IMR-90 (cell line): ENCODE data around the gene SERPINB13. TPM values are rescaled to one million over a fixed set of nuclear protein-coding genes. Genes with fewer than 3 reads are reported as not detected.

ENCODE experiments used
- ATAC-seq: fragments of 200-7000 bp; cut with Tn5 transposase; 2 replicates; pipeline ENCODE4 v1.9.1; 2020; ENCODE audit warnings: low read depth, mild to moderate bottlenecking, moderate library complexity
- BruUV-seq: library from RNA; stranded (reverse); fragments of 400-500 nt; replicated peaks from 2 replicates; lab custom pipeline; 2021; lab: Mats Ljungman, UMichigan
- CTCF ChIA-PET: fragments of 300-600 bp; formaldehyde crosslinking; extraction: SDS; loops from one replicate; lab custom pipeline; 2021; ENCODE audit warnings: antibody characterized with exemption; lab: Yijun Ruan, JAX
- POLR2A ChIA-PET: fragments of 300-600 bp; sonication (Branson Sonifier 250); formaldehyde crosslinking; loops from one replicate; lab custom pipeline; 2022; ENCODE audit warnings: antibody characterized with exemption; ENCODE audit not compliant: unreplicated experiment; lab: Charles Lee
- DNase-seq: peaks from one replicate; pipeline ENCODE4 v3.0.0; 2013
- H2AFZ ChIP-seq: replicated peaks from 2 replicates; pipeline ENCODE3; 2013; ENCODE audit warnings: low read length, mild to moderate bottlenecking; ENCODE audit not compliant: poor library complexity
- H2AK5ac ChIP-seq: 2 replicates; pipeline ENCODE4 v1.6.1; 2013; ENCODE audit warnings: low read depth, low read length, inconsistent platforms
- H2AK9ac ChIP-seq: replicated peaks from 2 replicates; pipeline ENCODE3; 2013; ENCODE audit warnings: mild to moderate bottlenecking, low read depth, low read length, moderate library complexity; ENCODE audit not compliant: poor library complexity
- H2BK120ac ChIP-seq: 2 replicates; pipeline ENCODE4 v1.6.1; 2013; ENCODE audit warnings: low read depth, low read length, inconsistent platforms
- H2BK15ac ChIP-seq: 3 replicates; pipeline ENCODE4 v1.6.1; 2013; ENCODE audit warnings: low read depth, low read length, inconsistent platforms
- H2BK20ac ChIP-seq: 2 replicates; pipeline ENCODE4 v1.6.1; 2013; ENCODE audit warnings: low read depth, mild to moderate bottlenecking, inconsistent platforms, low read length, moderate library complexity
- H2BK5ac ChIP-seq: 2 replicates; pipeline ENCODE4 v1.6.1; 2013; ENCODE audit warnings: mild to moderate bottlenecking, low read depth, low read length, inconsistent platforms; ENCODE audit not compliant: poor library complexity, severe bottlenecking
- H3K14ac ChIP-seq: replicated peaks from 2 replicates; pipeline ENCODE4 v1.6.1; 2013; ENCODE audit warnings: low read depth, low read length, inconsistent platforms
- H3K18ac ChIP-seq: 2 replicates; pipeline ENCODE4 v1.6.1; 2013; ENCODE audit warnings: low read depth, low read length, control low read depth
- H3K23ac ChIP-seq: 2 replicates; pipeline ENCODE4 v1.6.1; 2013; ENCODE audit warnings: low read depth, low read length, inconsistent platforms
- H3K27ac ChIP-seq: 2 replicates; pipeline ENCODE4 v1.5.1; 2013; ENCODE audit warnings: mild to moderate bottlenecking, control low read depth, low read length; ENCODE audit not compliant: insufficient read depth
- H3K27me3 ChIP-seq: 2 replicates; pipeline ENCODE4 v1.6.1; 2013; ENCODE audit warnings: low read length; ENCODE audit not compliant: control insufficient read depth, insufficient read depth
- H3K36me3 ChIP-seq: 2 replicates; pipeline ENCODE4 v1.6.1; 2013; ENCODE audit warnings: low read length, mixed read lengths; ENCODE audit not compliant: control insufficient read depth, insufficient read depth
- H3K4ac ChIP-seq: 2 replicates; pipeline ENCODE4 v1.6.1; 2013; ENCODE audit warnings: low read depth, low read length, inconsistent platforms
- H3K4me1 ChIP-seq: 2 replicates; pipeline ENCODE4 v1.6.1; 2013; ENCODE audit warnings: low read length, mixed read lengths; ENCODE audit not compliant: control insufficient read depth, insufficient read depth
- H3K4me2 ChIP-seq: 2 replicates; pipeline ENCODE4 v1.6.1; 2013; ENCODE audit warnings: low read depth, mild to moderate bottlenecking, control low read depth, low read length, moderate library complexity
- H3K4me3 ChIP-seq: 2 replicates; pipeline ENCODE4 v1.5.1; 2013; ENCODE audit warnings: low read depth, mild to moderate bottlenecking, control low read depth, low read length, moderate library complexity; ENCODE audit not compliant: insufficient read depth
- H3K56ac ChIP-seq: 2 replicates; pipeline ENCODE4 v1.6.1; 2013; ENCODE audit warnings: low read length, inconsistent platforms; ENCODE audit not compliant: insufficient read depth; ENCODE audit errors: extremely low read depth
- H3K79me1 ChIP-seq, 2 experiments: 2 replicates each; pipeline ENCODE4 v1.6.1; 2013; ENCODE audit warnings: low read length in 2 of 2, inconsistent platforms in 1 of 2, low read depth in 1 of 2
- H3K9ac ChIP-seq: 2 replicates; pipeline ENCODE4 v1.6.1; 2013; ENCODE audit warnings: low read depth, low read length, control low read depth
- H3K9me1 ChIP-seq: 2 replicates; pipeline ENCODE4 v1.6.1; 2013; ENCODE audit warnings: low read length, inconsistent platforms; ENCODE audit not compliant: insufficient read depth
- H3K9me3 ChIP-seq: 2 replicates; pipeline ENCODE4 v1.6.1; 2013; ENCODE audit warnings: low read length; ENCODE audit not compliant: control insufficient read depth, insufficient read depth
- H4K20me1 ChIP-seq: 2 replicates; pipeline ENCODE4 v1.6.1; 2013; ENCODE audit warnings: low read length, inconsistent platforms; ENCODE audit not compliant: insufficient read depth
- H4K5ac ChIP-seq: 2 replicates; pipeline ENCODE4 v1.6.1; 2013; ENCODE audit warnings: mild to moderate bottlenecking, low read depth, low read length, control low read depth
- H4K8ac ChIP-seq, 2 experiments: 2 replicates each; pipeline ENCODE4 v1.6.1; 2013; ENCODE audit warnings: low read depth in 2 of 2, low read length in 2 of 2, control low read depth in 1 of 2, inconsistent platforms in 1 of 2
- H4K91ac ChIP-seq: 2 replicates; pipeline ENCODE4 v1.6.1; 2013; ENCODE audit warnings: low read depth, low read length, inconsistent platforms; ENCODE audit not compliant: insufficient read depth
- BHLHE40 ChIP-seq: fragments of 150-350 bp; IDR thresholded peaks from 2 replicates; pipeline ENCODE4 v1.6.1; 2016; ENCODE audit warnings: mild to moderate bottlenecking, low read depth, low read length
- CEBPB ChIP-seq: IDR thresholded peaks from 2 replicates; pipeline ENCODE4 v1.6.1; 2012; ENCODE audit warnings: low read depth, low read length, improper control_type of control experiment
- CHD1 ChIP-seq: IDR thresholded peaks from 2 replicates; pipeline ENCODE4 v1.6.1; 2012; ENCODE audit warnings: low read depth, low read length, improper control_type of control experiment
- MAZ ChIP-seq: IDR thresholded peaks from 2 replicates; pipeline ENCODE4 v1.6.1; 2012; ENCODE audit warnings: low read depth, mild to moderate bottlenecking, low read length, improper control_type of control experiment, moderate library complexity, borderline replicate concordance
- MXI1 ChIP-seq: IDR thresholded peaks from 2 replicates; pipeline ENCODE4 v1.6.1; 2012; ENCODE audit warnings: low read depth, mild to moderate bottlenecking, low read length, moderate library complexity, borderline replicate concordance
- POLR2A ChIP-seq: IDR thresholded peaks from 2 replicates; pipeline ENCODE4 v1.6.1; 2012; ENCODE audit warnings: mild to moderate bottlenecking, low read depth, low read length
- RAD21 ChIP-seq: IDR thresholded peaks from 2 replicates; pipeline ENCODE4 v1.6.1; 2012; ENCODE audit warnings: low read length, improper control_type of control experiment
- SMC3 ChIP-seq: fragments of 150-350 bp; IDR thresholded peaks from 2 replicates; pipeline ENCODE4 v1.6.1; 2016; ENCODE audit warnings: low read depth, mild to moderate bottlenecking, antibody characterized with exemption, low read length, moderate library complexity
- WGBS, 2 experiments: methylation state at CpG; one replicate each; pipeline versions ENCODE4 v1.1.5 to v1.1.7; 2013; ENCODE audit warnings: missing lambda C conversion rate in 2 of 2; ENCODE audit not compliant: insufficient read length in 1 of 2; ENCODE audit errors: extremely low coverage in 2 of 2; 5-methylcytosine and 5-hydroxymethylcytosine counted together
- dilution Hi-C: fragments of 300-500 bp; cut with HindIII; formaldehyde crosslinking; loops from one replicate; pipeline ENCODE4 v1.14.3; 2018; ENCODE audit warnings: low sequenced_read_pairs; ENCODE audit not compliant: unreplicated experiment
- in situ Hi-C: fragments of 300-500 bp; cut with MboI; formaldehyde crosslinking; loops from 3 replicates; pipeline ENCODE4 v1.14.3; 2019; ENCODE audit warnings: low sequenced_read_pairs, inconsistent platforms, mixed read lengths
- intact Hi-C: fragments of 100-400 bp; cut with micrococcal nuclease; formaldehyde crosslinking; loops from 2 replicates; pipeline ENCODE4 v1.10.0; 2022
- polyA plus RNA-seq, 3 experiments: library from polyadenylated mRNA; depleted of rRNA; stranded (reverse); fragments of >200 nt; gene quantifications; 2 replicates each; pipeline ENCODE4 v1.2.3, GENCODE V29; 2012; ENCODE audit warnings: low replicate concordance in 1 of 3
- total RNA-seq: library from RNA; depleted of rRNA; stranded (reverse); fragments of >200 nt; gene quantifications from 2 replicates; pipeline ENCODE4 v1.2.3, GENCODE V29; 2012
- TF ChIP-seq, protein P1 (sequence below): fragments of 150-350 bp; IDR thresholded peaks from 2 replicates; pipeline ENCODE4 v1.6.1; 2017; ENCODE audit warnings: mild to moderate bottlenecking, antibody characterized with exemption, low read length, low read depth

SERPINB13 gene
- total and polyA plus RNA-seq, 2 of the 4 experiments (the other 2 are of a cell fraction): not detected

DNA sequence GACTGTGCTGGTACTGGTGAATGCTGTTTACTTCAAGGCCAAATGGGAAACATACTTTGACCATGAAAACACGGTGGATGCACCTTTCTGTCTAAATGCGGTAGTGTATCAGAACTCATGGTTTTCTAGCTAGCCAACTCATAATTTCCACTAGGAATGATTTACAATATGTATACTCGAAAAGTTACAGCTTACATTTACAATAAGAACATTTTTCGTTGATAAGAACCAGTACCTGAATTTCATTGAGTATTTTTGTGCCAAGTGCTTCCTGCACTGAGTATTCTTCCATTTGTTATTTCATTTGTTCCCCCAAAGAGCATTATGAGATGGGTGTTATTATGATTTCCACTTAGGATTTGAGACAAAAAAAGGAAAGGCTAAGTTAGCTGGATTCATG, 23.1 kb upstream of the SERPINB13 start:
- no peak overlapping the region for H3K14ac ChIP-seq
- no peak overlapping the region for H3K9ac ChIP-seq
- ChIA-PET CTCF (no interaction called here), POLR2A (no interaction called here)
- H4K20me1 ChIP-seq: no peaks in the 10 kb centered on the region
- no peak overlapping the region for H3K4ac ChIP-seq
- H2AK9ac ChIP-seq: no peak overlapping the region
- H3K56ac ChIP-seq: no peak overlapping the region
- no peak overlapping the region for H2BK5ac ChIP-seq
- no peak overlapping the region for H3K23ac ChIP-seq
- no peaks in the 10 kb centered on the region for H3K9me3 ChIP-seq
- BruUV-seq: no TSS peak
- no peaks in the 10 kb centered on the region for H3K36me3 ChIP-seq
- in situ Hi-C loops (no loop called here), intact Hi-C loops (no loop called here), dilution Hi-C loops (no loop called here)
- no peak overlapping the region for H4K8ac ChIP-seq
- no peak overlapping the region for H2BK20ac ChIP-seq
- no peak overlapping the region for H3K4me2 ChIP-seq
- no peak overlapping the region for H3K4me3 ChIP-seq
- no peak overlapping the region for H2AK5ac ChIP-seq
- H3K27me3 ChIP-seq: peaks cover 6% of the 10 kb centered on the region; the same call in 1 of the 2 replicates
- H2BK15ac ChIP-seq: no peak overlapping the region
- no peak overlapping the region for H2AFZ ChIP-seq
- H3K18ac ChIP-seq: no peak overlapping the region
- no peak for TF ChIP-seq CHD1
- no peak for TF ChIP-seq MAZ
- TF ChIP-seq CEBPB: no peak
- TF ChIP-seq MXI1: no peak
- no peak for TF ChIP-seq RAD21
- no peak for TF ChIP-seq BHLHE40
- TF ChIP-seq POLR2A: no peak
- TF ChIP-seq SMC3: no peak
- TF ChIP-seq, protein P1, sequence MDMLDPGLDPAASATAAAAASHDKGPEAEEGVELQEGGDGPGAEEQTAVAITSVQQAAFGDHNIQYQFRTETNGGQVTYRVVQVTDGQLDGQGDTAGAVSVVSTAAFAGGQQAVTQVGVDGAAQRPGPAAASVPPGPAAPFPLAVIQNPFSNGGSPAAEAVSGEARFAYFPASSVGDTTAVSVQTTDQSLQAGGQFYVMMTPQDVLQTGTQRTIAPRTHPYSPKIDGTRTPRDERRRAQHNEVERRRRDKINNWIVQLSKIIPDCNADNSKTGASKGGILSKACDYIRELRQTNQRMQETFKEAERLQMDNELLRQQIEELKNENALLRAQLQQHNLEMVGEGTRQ: no peak
- no peak overlapping the region for H4K91ac ChIP-seq
- no peaks in the 10 kb centered on the region for H3K9me1 ChIP-seq
- H4K5ac ChIP-seq: no peak overlapping the region
- WGBS, 2 experiments: no CpG with 5 or more reads among the region's 4 CpGs
- ATAC-seq (no peak), DNase-seq (no peak)
- no peak overlapping the region for H3K27ac ChIP-seq
- H2BK120ac ChIP-seq: no peak overlapping the region
- H3K79me1 ChIP-seq: no peaks in the 10 kb centered on the region
- H3K4me1 ChIP-seq: no peaks in the 10 kb centered on the region
